GM06990 (cell line): Measurements from ENCODE around the gene LAT.
"Not testable (repeated sequence)": the region's sequence is repeated elsewhere in the genome, so short reads cannot be mapped to it uniquely, and the experiment has no call there.

Source experiments
- DNase-seq: peaks from one replicate; pipeline ENCODE4 v3.0.0-alpha.2; 2011; ENCODE audit not compliant: insufficient read length; ENCODE audit errors: extremely low read depth
- H3K27me3 ChIP-seq: replicated peaks from 2 replicates; pipeline ENCODE4 v1.6.0; 2011; ENCODE audit warnings: low read length; ENCODE audit not compliant: control insufficient read depth, insufficient read depth
- H3K36me3 ChIP-seq: 2 replicates; pipeline ENCODE4 v1.5.1; 2011; ENCODE audit warnings: low read length; ENCODE audit not compliant: control insufficient read depth, insufficient read depth
- H3K4me3 ChIP-seq: replicated peaks from 2 replicates; pipeline ENCODE4 v1.5.1; 2011; ENCODE audit warnings: low read depth, mild to moderate bottlenecking, control low read depth, low read length
- TF ChIP-seq, protein P1 (sequence below): IDR thresholded peaks from 2 replicates; pipeline ENCODE4 v1.5.1; 2011; ENCODE audit warnings: low read length, control low read depth, mild to moderate bottlenecking, inconsistent platforms; ENCODE audit not compliant: insufficient read depth, poor library complexity, severe bottlenecking

Gene LAT

DNA sequence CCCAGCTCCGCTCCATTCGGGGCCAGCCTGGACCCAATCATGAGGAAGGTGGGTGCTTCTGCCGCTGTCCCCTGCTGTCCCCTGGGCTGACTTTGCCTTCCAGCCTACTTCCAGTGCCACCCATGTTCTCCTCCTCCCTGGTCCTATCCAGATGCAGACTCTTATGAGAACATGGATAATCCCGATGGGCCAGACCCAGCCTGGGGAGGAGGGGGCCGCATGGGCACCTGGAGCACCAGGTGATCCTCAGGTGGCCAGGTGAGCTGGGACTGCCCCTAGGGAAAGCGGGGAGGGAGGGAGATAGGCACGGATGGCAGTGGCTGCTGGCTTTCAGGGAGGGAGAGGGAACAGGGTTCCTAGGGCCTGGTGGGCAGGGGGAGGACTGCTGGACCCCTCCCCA, 46.1 kb upstream of the LAT start:
- no peaks in the 10 kb centered on the region for H3K27me3 ChIP-seq
- TF ChIP-seq, protein P1, sequence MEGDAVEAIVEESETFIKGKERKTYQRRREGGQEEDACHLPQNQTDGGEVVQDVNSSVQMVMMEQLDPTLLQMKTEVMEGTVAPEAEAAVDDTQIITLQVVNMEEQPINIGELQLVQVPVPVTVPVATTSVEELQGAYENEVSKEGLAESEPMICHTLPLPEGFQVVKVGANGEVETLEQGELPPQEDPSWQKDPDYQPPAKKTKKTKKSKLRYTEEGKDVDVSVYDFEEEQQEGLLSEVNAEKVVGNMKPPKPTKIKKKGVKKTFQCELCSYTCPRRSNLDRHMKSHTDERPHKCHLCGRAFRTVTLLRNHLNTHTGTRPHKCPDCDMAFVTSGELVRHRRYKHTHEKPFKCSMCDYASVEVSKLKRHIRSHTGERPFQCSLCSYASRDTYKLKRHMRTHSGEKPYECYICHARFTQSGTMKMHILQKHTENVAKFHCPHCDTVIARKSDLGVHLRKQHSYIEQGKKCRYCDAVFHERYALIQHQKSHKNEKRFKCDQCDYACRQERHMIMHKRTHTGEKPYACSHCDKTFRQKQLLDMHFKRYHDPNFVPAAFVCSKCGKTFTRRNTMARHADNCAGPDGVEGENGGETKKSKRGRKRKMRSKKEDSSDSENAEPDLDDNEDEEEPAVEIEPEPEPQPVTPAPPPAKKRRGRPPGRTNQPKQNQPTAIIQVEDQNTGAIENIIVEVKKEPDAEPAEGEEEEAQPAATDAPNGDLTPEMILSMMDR, result no peak
- DNase-seq, result no peak
- no peak overlapping the region for H3K4me3 ChIP-seq
- peaks cover 34% of the 10 kb centered on the region for H3K36me3 ChIP-seq

DNA sequence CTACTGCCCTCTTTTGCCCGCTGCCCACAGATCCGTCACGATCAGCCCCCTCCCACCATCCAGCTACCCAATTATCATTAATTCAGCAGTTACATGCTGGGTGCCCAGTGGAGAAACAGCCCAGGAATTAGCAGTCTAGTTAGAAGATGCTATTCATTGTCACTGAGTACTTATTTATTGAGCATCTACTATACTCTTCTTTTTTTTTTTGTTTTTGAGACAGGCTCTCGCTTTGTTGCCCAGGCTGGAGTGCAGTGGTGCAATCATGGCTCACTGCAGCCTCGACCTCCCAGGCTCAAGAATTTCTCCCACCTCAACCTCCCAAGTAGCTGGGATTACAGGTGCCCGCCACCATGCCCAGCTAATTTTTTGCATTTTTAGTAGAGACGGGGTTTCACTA, 45.0 kb upstream of the LAT start:
- not testable (repeated sequence) for H3K4me3 ChIP-seq, DNase-seq, H3K27me3 ChIP-seq
- H3K36me3 ChIP-seq, result peaks cover 27% of the 10 kb centered on the region

GRCh38 chr16:28943281-28943680, 41.6 kb upstream of the LAT start:
- Histone ChIP-seq H3K36me3 (peaks cover 10% of the 10 kb centered on the region), H3K27me3 (no peaks in the 10 kb centered on the region), H3K4me3 (no peak overlapping the region)
- DNase-seq, result no peak
- TF ChIP-seq, protein P1, result no peak

GRCh38 chr16:28946681-28947080, 38.2 kb upstream of the LAT start:
- Histone ChIP-seq H3K4me3 (no peak overlapping the region), H3K27me3 (no peaks in the 10 kb centered on the region), H3K36me3 (no peaks in the 10 kb centered on the region)
- TF ChIP-seq, protein P1, result no peak
- no peak for DNase-seq

DNA sequence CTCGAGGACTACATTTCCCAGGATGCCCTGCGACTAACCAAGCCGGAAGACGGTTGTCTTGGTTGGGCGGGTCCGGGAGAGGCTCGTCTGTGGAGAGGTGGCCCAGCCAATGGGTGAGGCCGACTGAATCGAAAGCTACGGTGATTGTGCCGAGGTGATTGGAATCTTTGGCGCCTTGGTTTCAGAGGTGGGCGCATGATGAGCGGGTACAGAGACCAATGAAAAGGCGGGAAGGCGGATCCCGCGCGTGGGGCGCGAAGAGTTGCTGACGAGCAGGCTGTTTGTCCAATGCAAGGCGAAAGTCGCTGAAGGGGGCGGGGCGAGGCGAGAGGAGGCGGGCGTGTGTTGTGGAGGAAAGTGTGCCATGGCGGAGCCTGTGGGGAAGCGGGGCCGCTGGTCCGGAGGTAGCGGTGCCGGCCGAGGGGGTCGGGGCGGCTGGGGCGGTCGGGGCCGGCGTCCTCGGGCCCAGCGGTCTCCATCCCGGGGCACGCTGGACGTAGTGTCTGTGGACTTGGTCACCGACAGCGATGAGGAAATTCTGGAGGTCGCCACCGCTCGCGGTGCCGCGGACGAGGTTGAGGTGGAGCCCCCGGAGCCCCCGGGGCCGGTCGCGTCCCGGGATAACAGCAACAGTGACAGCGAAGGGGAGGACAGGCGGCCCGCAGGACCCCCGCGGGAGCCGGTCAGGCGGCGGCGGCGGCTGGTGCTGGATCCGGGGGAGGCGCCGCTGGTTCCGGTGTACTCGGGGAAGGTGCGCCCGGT, 34.0 kb upstream of the LAT start, which contains the start of gene NFATC2IP:
Gene NFATC2IP, plus strand, starts transcription at position 290 of the 762 bp plus-strand sequence. Its CDS starts 75 bp downstream, at position 365.
- TF ChIP-seq, protein P1, result no peak
- peak within 1 kb of the TSS; percentile 87 for H3K4me3 ChIP-seq
- H3K36me3 ChIP-seq, result peaks cover 15% of the 10 kb centered on the region
- no peaks in the 10 kb centered on the region for H3K27me3 ChIP-seq
- peak; percentile 99 for DNase-seq

GRCh38 chr16:28951410-28951943, 33.4 kb upstream of the LAT start:
- TF ChIP-seq, protein P1, result no peak
- Histone ChIP-seq H3K4me3 (peak overlapping the region; percentile 87), H3K36me3 (peaks cover 22% of the 10 kb centered on the region), H3K27me3 (no peaks in the 10 kb centered on the region)
- no peak for DNase-seq
